NCI-H1417 treated with DMSO at 0.1 percent for 48 hours (cell line): ENCODE data around the gene C2CD2.
"Not testable (repeated sequence)": the region's sequence is repeated elsewhere in the genome, so short reads cannot be mapped to it uniquely, and the experiment has no call there.

ENCODE experiments used
- DNase-seq: peaks from one replicate; lab custom pipeline; 2025; lab: John Stamatoyannopoulos, UW

The C2CD2 gene

DNA sequence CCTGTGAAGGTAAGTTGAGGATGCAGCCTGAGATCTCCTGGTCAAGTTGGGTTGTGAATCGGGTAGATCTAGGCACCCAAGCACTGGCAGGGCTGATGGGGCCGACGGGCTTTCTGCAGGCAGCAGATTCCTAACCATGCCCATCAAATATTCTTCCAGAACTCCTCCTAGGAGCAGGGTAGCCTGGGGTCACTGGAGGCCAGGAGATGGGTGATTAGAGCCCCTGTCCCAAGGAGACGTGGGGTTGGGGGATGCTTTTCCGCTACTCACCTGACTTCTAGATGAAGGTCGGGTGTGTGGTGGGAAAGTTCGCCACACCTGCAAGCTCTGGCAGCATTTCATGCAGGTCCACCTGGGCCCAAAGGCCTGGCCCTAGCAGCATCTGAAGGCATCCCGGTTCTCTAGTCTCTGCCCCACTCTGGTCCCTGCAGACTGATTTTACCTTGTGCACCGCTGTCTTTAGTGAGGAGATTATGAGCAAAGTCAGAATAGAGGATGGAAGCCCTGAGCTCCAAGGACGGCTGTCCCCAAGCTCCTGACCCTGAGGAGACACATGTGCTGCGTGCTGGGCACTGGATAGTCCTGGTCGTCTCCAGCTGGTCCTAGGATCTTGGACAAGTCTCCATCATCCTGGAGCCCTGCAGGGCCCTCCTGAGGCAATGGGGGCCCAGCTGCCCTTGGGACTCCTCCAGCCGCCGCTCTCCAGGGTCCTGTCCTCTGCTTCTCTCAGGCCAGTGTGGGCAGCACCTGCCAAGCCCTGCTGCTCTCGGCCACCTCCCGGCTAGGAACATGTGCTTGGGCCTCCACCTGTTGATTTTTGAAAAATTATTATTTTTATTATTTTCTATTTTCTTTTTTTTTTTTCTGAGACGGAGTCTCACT is 21.8 kb upstream of the C2CD2 start:
- no peak for DNase-seq

DNA sequence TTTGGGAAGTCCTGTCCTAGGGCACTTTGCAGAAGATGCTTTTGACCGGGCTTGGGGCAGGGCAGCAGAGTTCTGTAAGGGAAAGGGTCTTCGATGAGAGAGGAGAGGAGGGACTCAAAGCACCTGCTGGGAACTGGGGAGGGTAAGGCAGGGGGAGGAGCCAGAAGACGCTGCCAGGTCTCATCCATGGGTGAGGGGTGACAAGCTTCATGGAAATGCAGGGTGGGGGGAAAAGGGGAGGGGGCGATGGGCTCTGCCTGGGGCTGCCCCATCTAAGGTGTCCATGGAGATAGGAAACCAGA is 20.9 kb upstream of the C2CD2 start:
- no peak for DNase-seq

- DNase-seq = no peak
Observed at GRCh38 chr21:41973861-41974751, 20.3 kb upstream of the C2CD2 start.

DNA sequence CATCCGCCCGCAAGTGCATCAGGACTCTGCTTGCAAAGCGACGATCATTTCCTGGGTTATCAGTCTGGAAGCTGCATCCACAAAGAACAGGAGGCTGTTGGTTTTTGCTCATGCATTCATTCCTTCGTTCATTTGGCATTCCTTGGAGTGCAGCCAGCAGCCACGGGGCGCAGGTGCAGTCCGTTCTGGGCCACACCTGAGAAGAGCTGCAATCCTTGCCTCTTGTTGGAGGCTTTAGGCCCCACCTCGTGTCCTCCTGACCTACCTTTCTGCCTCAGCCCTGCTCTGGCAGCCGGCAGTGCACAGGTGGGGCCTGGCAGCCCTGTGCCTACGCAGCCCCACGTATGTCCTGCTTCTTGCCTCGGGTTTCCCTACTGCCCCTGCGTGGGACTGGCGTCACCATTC is 19.6 kb upstream of the C2CD2 start:
- DNase-seq = no peak

DNA sequence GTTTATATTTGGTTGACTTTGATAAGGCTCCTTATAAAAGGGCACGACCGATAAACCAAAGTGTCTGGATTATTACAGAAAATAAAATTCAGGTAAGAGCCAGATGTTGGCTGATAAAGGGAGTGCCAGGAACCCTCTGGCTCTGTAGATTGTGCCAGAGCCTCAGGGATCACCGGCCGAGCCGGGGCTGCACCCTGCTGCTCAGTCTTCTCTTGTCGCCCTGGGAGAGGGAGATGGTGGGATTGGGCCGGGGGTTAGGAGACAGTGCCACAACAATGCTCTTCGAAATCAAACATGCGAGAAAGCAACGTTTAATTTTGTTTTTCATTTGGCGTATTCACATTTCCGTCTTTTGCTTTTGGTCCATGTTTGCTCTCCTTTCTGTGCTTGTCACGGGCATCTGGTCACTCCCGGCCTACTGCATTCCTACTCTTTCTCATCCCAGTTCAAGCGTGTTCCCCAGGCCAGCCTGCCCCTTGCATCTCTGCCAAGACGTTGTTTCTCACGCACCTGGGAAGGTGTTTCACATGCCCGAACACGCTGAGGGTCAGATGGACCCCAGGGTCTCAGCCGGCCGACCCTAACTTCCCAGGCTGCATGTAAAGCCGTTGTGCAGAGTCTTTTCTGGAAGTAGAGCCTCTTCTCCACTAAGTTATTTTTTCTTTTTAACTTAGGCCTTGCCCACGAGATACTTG is 18.8 kb upstream of the C2CD2 start:
- no peak for DNase-seq

GRCh38 chr21:41971891-41972290 is 18.1 kb upstream of the C2CD2 start:
- no peak for DNase-seq

DNA sequence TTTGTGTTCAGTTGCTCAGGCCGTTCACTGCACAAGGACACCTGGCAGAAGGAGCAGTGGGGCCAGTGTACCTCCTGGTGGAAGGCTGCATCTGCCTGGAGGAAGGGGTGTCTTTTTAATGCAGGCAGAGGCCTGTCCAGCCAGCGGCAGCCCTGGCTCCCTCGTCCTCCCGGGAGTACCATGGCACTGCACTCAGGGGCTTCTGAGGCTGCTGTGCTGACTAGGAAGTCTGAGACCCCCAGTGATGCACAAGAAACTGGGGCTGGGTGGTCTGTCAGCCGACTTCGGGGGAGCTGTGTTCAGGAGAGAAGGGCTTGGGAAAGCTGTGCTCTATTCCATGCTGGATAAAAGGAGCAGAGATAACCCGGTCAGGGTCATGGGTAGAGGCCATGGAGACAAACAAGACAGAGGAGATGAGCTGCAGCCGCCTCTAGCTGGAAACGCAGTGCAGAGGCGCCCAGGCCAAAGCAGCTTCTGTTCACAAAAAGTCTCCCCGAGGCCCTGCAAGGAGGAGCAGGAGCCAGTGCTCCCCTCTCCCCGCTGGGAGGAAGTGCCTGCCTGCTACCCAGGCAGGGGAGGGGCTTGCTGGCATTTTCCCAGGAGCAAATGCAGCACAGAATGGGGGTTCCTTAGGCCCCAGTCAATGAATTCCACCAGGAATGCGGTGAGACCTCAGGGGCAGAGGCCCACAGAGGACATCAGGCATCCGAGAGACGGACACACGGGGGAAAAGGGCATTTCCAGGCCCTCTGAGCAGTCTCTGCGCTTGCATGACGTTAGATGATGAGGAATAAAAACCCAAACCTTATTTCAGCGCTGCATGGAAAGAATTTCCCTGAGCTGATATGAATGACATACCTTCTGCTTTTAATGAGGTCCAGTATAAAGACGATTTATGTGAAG is 17.2 kb upstream of the C2CD2 start:
- DNase-seq = no peak

GRCh38 chr21:41970106-41970391 is 16.2 kb upstream of the C2CD2 start:
- no peak for DNase-seq

- no peak for DNase-seq
Observed at GRCh38 chr21:41967708-41968107, 13.9 kb upstream of the C2CD2 start.

- DNase-seq = no peak
Observed at GRCh38 chr21:41966872-41967621, 13.2 kb upstream of the C2CD2 start.

- no peak for DNase-seq
Observed at GRCh38 chr21:41966041-41966833, 12.4 kb upstream of the C2CD2 start.

GRCh38 chr21:41965461-41966013 is 11.7 kb upstream of the C2CD2 start:
- DNase-seq = no peak

- DNase-seq = no peak
Observed at GRCh38 chr21:41965045-41965444, 11.2 kb upstream of the C2CD2 start.

DNA sequence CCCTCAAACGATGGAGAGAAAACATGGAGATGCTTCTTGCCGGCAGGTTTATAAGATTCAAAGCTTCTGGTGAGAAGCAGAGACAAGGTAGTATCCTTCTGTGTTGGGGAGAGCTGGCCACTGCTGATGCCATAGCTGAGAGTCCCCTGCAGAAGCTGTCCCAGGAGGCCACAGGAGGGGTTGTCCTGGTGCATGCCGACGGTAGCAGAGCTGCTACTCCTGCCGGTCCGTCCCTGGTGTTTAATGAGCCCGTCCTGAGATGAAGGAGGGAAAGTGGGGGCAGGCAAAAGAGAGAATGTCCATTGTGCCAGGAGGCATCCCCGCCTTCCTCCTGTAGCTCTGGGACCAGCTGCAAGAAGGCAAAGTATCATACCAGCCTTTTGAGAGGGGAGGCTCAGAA is 10.4 kb upstream of the C2CD2 start:
- no peak for DNase-seq

DNA sequence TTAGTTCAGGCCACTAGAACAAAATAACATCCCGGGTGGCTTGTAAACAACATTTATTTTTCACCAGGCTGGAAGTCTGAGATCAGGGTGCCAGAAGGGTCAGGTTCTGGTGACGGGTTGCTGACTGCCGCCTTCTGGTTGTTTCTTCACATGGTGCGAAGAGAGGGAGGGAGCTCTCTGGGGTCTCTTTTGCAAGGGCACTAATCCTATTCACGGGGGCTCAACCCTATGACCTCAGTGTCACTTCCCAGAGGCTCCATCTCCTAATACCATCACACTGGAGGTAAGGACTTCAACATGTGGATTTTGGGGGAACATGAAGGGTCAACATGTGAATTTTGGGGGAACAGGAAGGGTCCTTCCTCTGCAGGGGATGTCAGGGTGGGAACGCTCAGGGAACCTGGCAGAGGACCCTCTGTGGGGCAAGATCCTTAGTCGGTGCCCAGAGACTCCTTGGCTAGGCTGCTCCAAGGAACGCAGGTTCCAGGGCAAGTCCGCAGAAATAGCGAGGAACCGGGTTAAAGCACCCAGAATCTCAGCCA is 8.7 kb upstream of the C2CD2 start:
- DNase-seq = no peak

- no peak for DNase-seq
Observed at GRCh38 chr21:41961753-41962152, 7.9 kb upstream of the C2CD2 start.

DNA sequence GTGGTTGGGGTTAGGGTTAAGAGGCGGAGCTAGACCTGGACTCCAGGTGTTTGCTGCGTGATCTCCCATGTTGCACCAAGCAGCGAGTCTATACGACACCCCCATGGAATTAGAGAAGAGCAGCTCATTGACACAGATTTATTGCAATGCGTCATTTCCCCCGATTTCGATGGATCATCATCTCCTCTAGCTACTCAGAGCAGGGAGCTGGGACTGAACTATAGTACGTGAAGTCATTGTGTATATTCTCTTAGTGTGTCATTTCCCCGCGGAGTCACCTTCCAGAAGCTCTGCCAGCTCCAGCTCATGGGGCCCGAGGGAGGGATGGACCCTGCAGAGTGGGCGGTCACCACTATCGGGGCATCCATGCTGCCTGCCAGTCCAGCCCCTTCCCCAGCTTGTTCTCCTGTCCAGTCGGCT is 7.5 kb upstream of the C2CD2 start:
- DNase-seq = no peak

GRCh38 chr21:41960386-41960785 is 6.6 kb upstream of the C2CD2 start:
- no peak for DNase-seq

DNA sequence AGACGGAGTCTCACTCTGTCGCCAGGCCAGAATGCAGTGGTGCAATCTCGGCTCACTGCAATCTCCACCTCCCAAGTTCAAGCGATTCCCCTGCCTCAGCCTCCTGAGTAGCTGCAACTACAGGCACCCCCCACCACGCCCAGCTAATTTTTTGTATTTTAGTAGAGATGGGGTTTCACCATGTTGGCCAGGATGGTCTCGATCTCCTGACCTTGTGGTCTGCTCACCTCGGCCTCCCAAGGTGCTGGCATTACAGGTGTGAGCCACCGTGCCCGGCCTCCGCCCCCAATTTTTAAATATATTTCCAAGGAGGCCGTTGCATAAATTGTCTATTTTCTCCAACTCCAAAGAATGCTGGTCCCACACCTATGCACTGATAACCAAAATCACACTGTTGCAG is 5.9 kb upstream of the C2CD2 start:
- not testable (repeated sequence) for DNase-seq
